CD14-positive monocyte (primary cell): ENCODE results near the gene TRMT112. TPM values are rescaled to one million over a fixed set of nuclear protein-coding genes. Genes with fewer than 3 reads are reported as not detected.

Experiments
- DNase-seq, 3 donors: peaks; one replicate each; pipeline ENCODE4 v3.0.0-alpha.2; 2011 to 2022
- H2AFZ ChIP-seq: 2 replicates; pipeline ENCODE4 v1.6.0; 2012; ENCODE audit warnings: mild to moderate bottlenecking, low read depth, low read length, inconsistent platforms; ENCODE audit not compliant: insufficient read depth, poor library complexity, severe bottlenecking
- H3K27ac ChIP-seq, 2 donors: 1 replicate in 1 of 2; 2 replicates in 1 of 2; pipeline ENCODE4 v1.5.1; 2012 to 2013; ENCODE audit warnings: low read length in 2 of 2, control low read depth in 1 of 2, inconsistent platforms in 1 of 2, low read depth in 1 of 2, mild to moderate bottlenecking in 1 of 2
- H3K27me3 ChIP-seq, 2 donors: one replicate each; pipeline versions ENCODE4 v1.6.0 to v1.6.1; 2011 to 2013; ENCODE audit warnings: low read length in 2 of 2; ENCODE audit not compliant: control insufficient read depth in 2 of 2, insufficient read depth in 2 of 2
- H3K36me3 ChIP-seq, 2 donors: replicated peaks in 1 of 2; 1 replicate in 1 of 2; 2 replicates in 1 of 2; pipeline versions ENCODE4 v1.5.1 to v1.6.1; 2012 to 2013; ENCODE audit warnings: low read length in 2 of 2, control low read depth in 1 of 2, inconsistent platforms in 1 of 2, mild to moderate bottlenecking in 1 of 2; ENCODE audit not compliant: insufficient read depth in 2 of 2, control insufficient read depth in 1 of 2
- H3K4me1 ChIP-seq, 2 donors: 1 replicate in 1 of 2; 2 replicates in 1 of 2; pipeline versions ENCODE4 v1.5.1 to v1.6.1; 2012 to 2013; ENCODE audit warnings: low read length in 2 of 2, control low read depth in 1 of 2, inconsistent platforms in 1 of 2, mild to moderate bottlenecking in 1 of 2, moderate library complexity in 1 of 2; ENCODE audit not compliant: insufficient read depth in 2 of 2, control insufficient read depth in 1 of 2
- H3K4me2 ChIP-seq: replicated peaks from 2 replicates; pipeline ENCODE3; 2012; ENCODE audit warnings: low read length, moderate library complexity, mild to moderate bottlenecking; ENCODE audit not compliant: poor library complexity, severe bottlenecking; ENCODE audit errors: extremely low read depth
- H3K4me3 ChIP-seq, 3 experiments: fragments of 200-600 bp in 1 of 3; sonication (generic) in 1 of 3; replicated peaks in 1 of 3; 1 replicate in 2 of 3; 2 replicates in 1 of 3; pipeline ENCODE4 v1.5.1; 2011 to 2013; ENCODE audit warnings: low read length in 3 of 3, mild to moderate bottlenecking in 3 of 3, control low read depth in 2 of 3, low read depth in 2 of 3, inconsistent platforms in 1 of 3, moderate library complexity in 1 of 3
- H3K79me2 ChIP-seq: 2 replicates; pipeline ENCODE4 v1.6.0; 2012; ENCODE audit warnings: mild to moderate bottlenecking, control low read depth, inconsistent platforms, low read length, moderate library complexity; ENCODE audit not compliant: insufficient read depth
- H3K9ac ChIP-seq: 2 replicates; pipeline ENCODE4 v1.6.0; 2017; ENCODE audit warnings: low read length, mild to moderate bottlenecking; ENCODE audit not compliant: insufficient read depth, poor library complexity, severe bottlenecking
- H3K9me3 ChIP-seq, 2 donors: replicated peaks in 1 of 2; 1 replicate in 1 of 2; 2 replicates in 1 of 2; pipeline versions ENCODE4 v1.5.1 to v1.6.1; 2012 to 2013; ENCODE audit warnings: low read length in 2 of 2, control low read depth in 1 of 2; ENCODE audit not compliant: control insufficient read depth in 1 of 2, insufficient read depth in 1 of 2
- H4K20me1 ChIP-seq: 2 replicates; pipeline ENCODE4 v1.6.0; 2012; ENCODE audit warnings: mild to moderate bottlenecking, low read length, control low read depth, moderate library complexity; ENCODE audit not compliant: insufficient read depth
- H3K27ac Mint-ChIP-seq, 7 donors: one replicate each; pipeline ENCODE4 v1.8.0; 2020; ENCODE audit warnings: mild to moderate bottlenecking in 7 of 7, mixed read lengths in 7 of 7, moderate library complexity in 6 of 7, inconsistent platforms in 2 of 7
- H3K27me3 Mint-ChIP-seq, 3 donors: one replicate each; pipeline ENCODE4 v1.8.0; 2021 to 2022; ENCODE audit warnings: low read depth in 3 of 3, mild to moderate bottlenecking in 3 of 3, mixed read lengths in 3 of 3, moderate library complexity in 3 of 3, inconsistent platforms in 1 of 3
- H3K36me3 Mint-ChIP-seq, 2 donors: one replicate each; pipeline ENCODE4 v1.8.0; 2020; ENCODE audit warnings: mixed read lengths in 2 of 2, inconsistent platforms in 1 of 2, mild to moderate bottlenecking in 1 of 2
- H3K4me1 Mint-ChIP-seq: one replicate; pipeline ENCODE4 v1.8.0; 2020; ENCODE audit warnings: mild to moderate bottlenecking, mixed read lengths
- H3K4me3 Mint-ChIP-seq, 2 donors: one replicate each; pipeline ENCODE4 v1.8.0; 2020; ENCODE audit warnings: mild to moderate bottlenecking in 2 of 2, mixed read lengths in 2 of 2, moderate library complexity in 1 of 2
- H3K9me3 Mint-ChIP-seq, 7 donors: one replicate each; pipeline ENCODE4 v1.8.0; 2020 to 2022; ENCODE audit warnings: mixed read lengths in 7 of 7, mild to moderate bottlenecking in 6 of 7, moderate library complexity in 6 of 7, inconsistent platforms in 2 of 7
- CTCF ChIP-seq: fragments of 200-600 bp; IDR thresholded peaks from one replicate; pipeline ENCODE4 v1.8.0; 2022; ENCODE audit warnings: antibody characterized with exemption, mild to moderate bottlenecking
- WGBS: methylation state at CpG from one replicate; pipeline ENCODE4 v1.1.5; 2013; ENCODE audit warnings: missing lambda C conversion rate; ENCODE audit not compliant: insufficient coverage; 5-methylcytosine and 5-hydroxymethylcytosine counted together
- intact Hi-C, 2 donors: fragments of 100-400 bp; cut with micrococcal nuclease; formaldehyde crosslinking; loops; one replicate each; pipeline versions ENCODE4 v1.15.0 to v1.15.1; 2023
- polyA plus RNA-seq, 3 donors: library from polyadenylated mRNA; depleted of rRNA in 1 of 3; unstranded in 2 of 3; stranded (reverse) in 1 of 3; fragments of 300-500 nt in 2 of 3; fragments of >200 nt in 1 of 3; fragmentation: Illumina TruSeq in 2 of 3; gene quantifications; 1 replicate in 2 of 3; 2 replicates in 1 of 3; pipeline ENCODE4 v1.2.3, GENCODE V29; 2012 to 2021

The TRMT112 gene
- polyA plus RNA-seq, 3 donors, result 162 to 298 (median 254) TPM

DNA sequence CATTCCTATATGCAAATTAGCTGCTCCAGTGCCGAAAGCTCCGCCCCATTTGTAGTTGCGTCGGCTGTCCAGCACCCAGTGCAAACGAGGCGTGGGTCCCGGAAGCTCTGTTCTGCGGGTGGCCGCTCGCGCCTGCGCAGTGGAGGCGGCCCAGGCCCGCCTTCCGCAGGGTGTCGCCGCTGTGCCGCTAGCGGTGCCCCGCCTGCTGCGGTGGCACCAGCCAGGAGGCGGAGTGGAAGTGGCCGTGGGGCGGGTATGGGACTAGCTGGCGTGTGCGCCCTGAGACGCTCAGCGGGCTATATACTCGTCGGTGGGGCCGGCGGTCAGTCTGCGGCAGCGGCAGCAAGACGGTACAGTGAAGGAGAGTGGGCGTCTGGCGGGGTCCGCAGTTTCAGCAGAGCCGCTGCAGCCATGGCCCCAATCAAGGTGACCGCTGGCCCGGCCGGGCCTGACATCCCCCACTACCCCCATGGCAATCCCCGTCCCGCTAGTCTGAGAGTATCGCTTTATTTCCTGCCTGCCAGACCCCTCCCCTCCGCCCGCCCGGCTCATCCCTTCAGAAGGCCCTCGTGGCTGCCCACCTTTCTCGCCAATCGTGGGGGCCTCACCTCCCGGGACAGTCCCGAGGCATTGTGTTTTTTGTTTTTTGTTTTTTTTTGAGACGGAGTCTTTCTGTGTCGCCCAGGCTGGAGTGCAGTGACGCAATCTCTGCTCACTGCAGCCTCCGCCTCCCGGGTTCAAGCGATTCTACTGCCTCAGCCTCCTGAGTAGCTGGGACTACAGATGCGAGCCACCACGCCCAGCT lies 804 bp upstream of the TRMT112 start, which contains the start of gene PRDX5:
TSS of gene PRDX5 (plus strand) at position 161 of the 805 bp plus-strand sequence. CDS start at position 256, 95 bp downstream.
- under 1% methylated on average over 51 of the region's 61 CpGs for WGBS
- Mint-ChIP-seq H3K4me1 (peaks cover 29% of the 10 kb centered on the region), H3K9me3 (no peaks in the 10 kb centered on the region), H3K4me3 (peak within 1 kb of the TSS; percentile 88 to 94), H3K27ac (peak within 1 kb of the TSS; percentile 98 to 99 (median 99)), H3K27me3 (peaks cover 0 to 1% (median 0%) of the 10 kb centered on the region in 3 donors), H3K36me3 (peaks cover 42 to 58% of the 10 kb centered on the region in 2 donors)
- H3K27me3 ChIP-seq, result no peaks in the 10 kb centered on the region
- peak within 1 kb of the TSS; percentile 96 to 97 for H3K27ac ChIP-seq
- H3K4me3 ChIP-seq, result peak within 1 kb of the TSS; percentile 51 to 93 (median 91)
- intact Hi-C loops, result loop anchor here (1.0 to 5.0 kb wide), 3 partner anchors 13 to 39 kb away; partner anchors contain the start of genes RPS6KA4 (in 2 of the 2) and ESRRA (in 1 of the 2)
- H3K4me2 ChIP-seq, result peak within 1 kb of the TSS; percentile 95
- H3K9ac ChIP-seq, result peak within 1 kb of the TSS; percentile 83
- H2AFZ ChIP-seq, result peak within 1 kb of the TSS; percentile 82
- H3K36me3 ChIP-seq, result peaks cover 49 to 60% of the 10 kb centered on the region in 2 donors
- H4K20me1 ChIP-seq, result peaks cover 33% of the 10 kb centered on the region
- peaks cover 9% of the 10 kb centered on the region for H3K79me2 ChIP-seq
- DNase-seq, result peak; percentile 96 to 98 (median 98)
- no peaks in the 10 kb centered on the region for H3K9me3 ChIP-seq
- peaks cover 28 to 43% of the 10 kb centered on the region in 2 donors for H3K4me1 ChIP-seq
- TF ChIP-seq CTCF, result peak; percentile 38

- Histone ChIP-seq H3K79me2 (peaks cover 20% of the 10 kb centered on the region), H3K4me2 (peak overlapping the region; percentile 95), H3K27ac (peak overlapping the region; percentile 96 to 97), H3K27me3 (no peaks in the 10 kb centered on the region), H2AFZ (peak overlapping the region; percentile 82), H3K36me3 (peaks cover 46 to 56% of the 10 kb centered on the region in 2 donors), H3K9ac (peak overlapping the region; percentile 83), H4K20me1 (peaks cover 44% of the 10 kb centered on the region), H3K9me3 (no peaks in the 10 kb centered on the region), H3K4me3 (peak overlapping the region; percentile 49 to 91 (median 69)), H3K4me1 (peaks cover 28 to 43% of the 10 kb centered on the region in 2 donors)
- WGBS, result 4% methylated on average over 28 of the region's 32 CpGs
- H3K27me3 Mint-ChIP-seq, result no peaks in the 10 kb centered on the region
- H3K27ac Mint-ChIP-seq, result peak overlapping the region; percentile 98 to 99 (median 99)
- peak overlapping the region; percentile 88 to 94 for H3K4me3 Mint-ChIP-seq
- H3K4me1 Mint-ChIP-seq, result peaks cover 37% of the 10 kb centered on the region
- intact Hi-C loops, result loop anchor here (1.0 to 5.0 kb wide), 2 partner anchors 11 to 41 kb away; partner anchors contain the start of genes RPS6KA4 (in 2 of the 2) and ESRRA (in 1 of the 2)
- TF ChIP-seq CTCF, result no peak
- peaks cover 44 to 62% of the 10 kb centered on the region in 2 donors for H3K36me3 Mint-ChIP-seq
- H3K9me3 Mint-ChIP-seq, result no peaks in the 10 kb centered on the region
- DNase-seq, result no peak
Observed at GRCh38 chr11:64316672-64317324, 561 bp downstream of the TRMT112 start.
